ENCODE measurements around the gene TMEM242.
A peak's percentile ranks its signal among the peaks of the same experiment; 100 is the strongest.

Gene TMEM242

GRCh38 chr6:157287247-157287850 lies 36.0 kb downstream of the TMEM242 start:
- DNase-seq: no peak

- no peak for DNase-seq
Observed at GRCh38 chr6:157285422-157285779, 37.9 kb downstream of the TMEM242 start.

GRCh38 chr6:157284738-157285421 lies 38.4 kb downstream of the TMEM242 start:
- DNase-seq: no peak

- no peak for DNase-seq
Observed at GRCh38 chr6:157283900-157284737, 39.2 kb downstream of the TMEM242 start.

GRCh38 chr6:157283330-157283898 lies 39.9 kb downstream of the TMEM242 start:
- DNase-seq: no peak

GRCh38 chr6:157282284-157282683 lies 41.0 kb downstream of the TMEM242 start:
- DNase-seq: no peak

GRCh38 chr6:157281570-157281969 lies 41.7 kb downstream of the TMEM242 start:
- DNase-seq: no peak

GRCh38 chr6:157280947-157281346 lies 42.4 kb downstream of the TMEM242 start:
- DNase-seq: no peak

GRCh38 chr6:157280157-157280556 lies 43.2 kb downstream of the TMEM242 start:
- DNase-seq: no peak

GRCh38 chr6:157278171-157278570 lies 45.1 kb downstream of the TMEM242 start:
- DNase-seq: no peak

- no peak for DNase-seq
Observed at GRCh38 chr6:157276731-157277130, 46.6 kb downstream of the TMEM242 start.

GRCh38 chr6:157276134-157276532 lies 47.2 kb downstream of the TMEM242 start:
- DNase-seq: no peak

- peak; percentile 81 to 82 for DNase-seq
Observed at GRCh38 chr6:157274471-157275226, 48.7 kb downstream of the TMEM242 start.

- peak; percentile 67 to 70 for DNase-seq
Observed at GRCh38 chr6:157273756-157274470, 49.4 kb downstream of the TMEM242 start.

- no peak for DNase-seq
Observed at GRCh38 chr6:157272866-157273755, 50.2 kb downstream of the TMEM242 start.

- DNase-seq: no peak
Observed at GRCh38 chr6:157272372-157272771, 50.9 kb downstream of the TMEM242 start.

- no peak for DNase-seq
Observed at GRCh38 chr6:157271911-157272310, 51.4 kb downstream of the TMEM242 start.

GRCh38 chr6:157271441-157271840 lies 51.9 kb downstream of the TMEM242 start:
- DNase-seq: no peak

GRCh38 chr6:157270916-157271315 lies 52.4 kb downstream of the TMEM242 start:
- DNase-seq: no peak

- DNase-seq: no peak
Observed at GRCh38 chr6:157270308-157270707, 53.0 kb downstream of the TMEM242 start.

- no peak for DNase-seq
Observed at GRCh38 chr6:157269261-157269794, 54.0 kb downstream of the TMEM242 start.

All from stimulated activated CD4-positive, alpha-beta T cell treated with anti-CD3 and anti-CD28 coated beads, Interleukin-4, amount 100 ng/mL, for 4 hours (primary cell).